Measurements from ENCODE around the gene MRRF.

MRRF gene

GRCh38 chr9:122338536-122338935 lies 73.9 kb downstream of the MRRF start:
- no peak overlapping the region for H3K4me3 ChIP-seq (ENCODE audit: low read depth, low read length)
- TF ChIP-seq CTCF (IDR thresholded peaks at IDR 0.05; ENCODE audit: low read depth, low read length), result no peak

- H3K4me3 ChIP-seq (ENCODE audit: low read depth, low read length), result no peak overlapping the region
- TF ChIP-seq CTCF (IDR thresholded peaks at IDR 0.05; ENCODE audit: low read depth, low read length), result no peak
Observed at GRCh38 chr9:122338994-122339393, 74.3 kb downstream of the MRRF start.

GRCh38 chr9:122339579-122339978 lies 74.9 kb downstream of the MRRF start:
- H3K4me3 ChIP-seq (ENCODE audit: low read depth, low read length), result no peak overlapping the region

GRCh38 chr9:122340161-122340560 lies 75.5 kb downstream of the MRRF start:
- no peak for TF ChIP-seq CTCF (IDR thresholded peaks at IDR 0.05; ENCODE audit: low read depth, low read length)
- H3K4me3 ChIP-seq (ENCODE audit: low read depth, low read length), result no peak overlapping the region

More at GRCh38 chr9:122339579-122339978, 74.9 kb downstream of the MRRF start:
- no peak for TF ChIP-seq CTCF (IDR thresholded peaks at IDR 0.05; ENCODE audit: low read depth, low read length)

GRCh38 chr9:122342323-122343050 lies 77.8 kb downstream of the MRRF start:
- no peak overlapping the region for H3K4me3 ChIP-seq (ENCODE audit: low read depth, low read length)
- TF ChIP-seq CTCF (IDR thresholded peaks at IDR 0.05; ENCODE audit: low read depth, low read length), result no peak

GRCh38 chr9:122346478-122347347 lies 82.0 kb downstream of the MRRF start:
- no peak for TF ChIP-seq CTCF (IDR thresholded peaks at IDR 0.05; ENCODE audit: low read depth, low read length)
- peak overlapping the region; percentile 47 for H3K4me3 ChIP-seq (ENCODE audit: low read depth, low read length)
